Left cardiac atrium (tissue), 4 donors: ENCODE results near the gene CKS1B. TPM values are rescaled to one million over a fixed set of nuclear protein-coding genes. Genes with fewer than 3 reads are reported as not detected.
A peak's percentile ranks its signal among the peaks of the same experiment; 100 is the strongest.

Source experiments
- ATAC-seq, 2 donors: fragments of 200-7000 bp; cut with Tn5 transposase; one replicate each; pipeline ENCODE4 v1.9.1; 2020; ENCODE audit warnings: mild to moderate bottlenecking in 2 of 2, moderate library complexity in 2 of 2
- DNase-seq: peaks from one replicate; pipeline ENCODE4 v3.0.0-alpha.2; 2020
- intact Hi-C, 2 donors: fragments of 100-400 bp; cut with DNase I; formaldehyde crosslinking; loops; one replicate each; pipeline versions ENCODE4 v1.14.1 to v1.15.1; 2022 to 2023
- total RNA-seq, 2 donors: library from RNA; stranded (reverse); fragmentation: NEBNext Ultra II Directional; extraction: Animal tissue kit (Norgen Biotek cat#: 25700); gene quantifications; one replicate each; pipeline ENCODE4 v1.2.1, GENCODE V29; 2021
- donor health status: DM: no; HTN: yes; CAD: no.
- donor health status: DM: no; HTN: yes; CAD: no; lungs with severe emphysema.
- donor health status: DM: yes; HTN: yes; CAD: no.
- donor health status: Dilated cardiomyopathy.

CKS1B gene
- total RNA-seq, 2 donors from 2014 or later, result 26.9 to 33.8 TPM

DNA sequence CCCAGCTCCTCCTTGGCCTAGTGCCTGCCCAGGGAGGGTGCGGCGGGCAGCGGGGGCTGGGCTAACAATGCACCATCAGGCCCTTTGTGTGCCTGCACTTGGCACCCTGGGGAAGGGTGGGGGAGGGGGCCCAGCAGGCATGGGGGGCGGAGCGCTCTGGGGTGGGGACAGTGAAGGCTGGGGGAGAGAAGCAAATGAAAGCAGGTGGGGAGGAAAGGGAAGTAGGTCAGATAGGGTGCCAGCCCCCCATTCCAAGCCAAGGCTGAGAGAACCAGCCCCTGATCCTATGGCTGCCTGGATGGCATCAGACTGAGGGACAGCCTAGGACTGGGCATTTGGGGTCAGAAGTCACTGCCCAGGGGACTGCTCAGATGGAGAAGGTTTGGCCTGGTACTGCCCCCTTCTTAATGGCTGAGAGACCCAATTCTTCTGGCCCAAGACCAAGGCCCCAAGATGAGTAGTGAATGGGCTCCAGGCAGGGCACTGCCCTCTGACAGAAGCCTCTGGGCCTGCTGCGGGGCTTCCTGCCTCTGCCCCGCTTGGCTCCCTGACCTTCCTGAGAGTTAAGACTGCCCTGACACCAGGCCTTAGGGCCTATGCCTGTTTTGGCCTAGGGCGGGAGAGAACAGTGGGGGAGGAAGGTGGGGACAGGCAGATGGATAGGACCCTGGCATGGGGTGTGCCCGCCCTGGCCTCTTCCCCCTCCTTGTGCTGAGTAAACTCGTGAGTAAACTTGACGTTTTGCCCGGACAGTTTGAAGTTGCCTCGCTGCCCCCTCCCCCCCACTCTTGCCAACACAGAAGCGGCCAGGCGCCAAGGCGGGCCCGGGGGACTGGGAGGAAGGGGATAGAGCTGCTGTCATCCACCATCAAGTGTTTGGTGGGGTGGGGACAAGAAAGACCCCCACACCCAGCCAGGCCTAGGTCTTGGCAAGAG lies 30.9 kb downstream of the CKS1B start:
- DNase-seq (peak; percentile 69), ATAC-seq (peak in 1 of 2 donors; percentile 3)
- intact Hi-C loops, result no loop called here

DNA sequence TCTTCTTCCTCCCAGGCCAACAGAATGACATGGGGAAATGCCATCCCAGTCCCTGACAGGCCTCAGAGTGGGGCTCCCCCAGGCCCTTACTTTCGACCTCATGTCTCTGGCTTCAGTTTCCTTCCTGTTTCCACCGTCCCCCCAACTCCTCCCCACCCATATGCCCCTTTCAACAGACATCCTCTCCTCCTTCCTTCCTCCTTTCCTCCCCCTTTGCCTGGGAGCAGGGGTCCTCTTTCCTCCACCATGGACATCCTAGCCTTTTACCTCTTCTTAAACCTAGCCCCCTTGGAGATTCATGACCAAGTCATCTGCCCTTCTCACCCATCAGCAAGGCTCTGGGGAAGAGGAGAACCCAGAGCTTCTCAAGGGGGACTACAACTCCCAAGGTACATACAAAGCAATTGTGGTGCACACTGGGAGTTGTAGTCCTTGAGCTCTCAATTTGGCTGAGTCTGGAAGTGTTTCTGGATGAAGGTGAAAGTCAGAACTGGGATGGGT lies 32.2 kb downstream of the CKS1B start:
- DNase-seq (no peak), ATAC-seq (no peak)
- intact Hi-C loops, result no loop called here

- intact Hi-C loops, result no loop called here
- ATAC-seq (peak; percentile 8 to 33), DNase-seq (peak; percentile 53)
Observed at GRCh38 chr1:155007251-155007828, 32.9 kb downstream of the CKS1B start.

DNA sequence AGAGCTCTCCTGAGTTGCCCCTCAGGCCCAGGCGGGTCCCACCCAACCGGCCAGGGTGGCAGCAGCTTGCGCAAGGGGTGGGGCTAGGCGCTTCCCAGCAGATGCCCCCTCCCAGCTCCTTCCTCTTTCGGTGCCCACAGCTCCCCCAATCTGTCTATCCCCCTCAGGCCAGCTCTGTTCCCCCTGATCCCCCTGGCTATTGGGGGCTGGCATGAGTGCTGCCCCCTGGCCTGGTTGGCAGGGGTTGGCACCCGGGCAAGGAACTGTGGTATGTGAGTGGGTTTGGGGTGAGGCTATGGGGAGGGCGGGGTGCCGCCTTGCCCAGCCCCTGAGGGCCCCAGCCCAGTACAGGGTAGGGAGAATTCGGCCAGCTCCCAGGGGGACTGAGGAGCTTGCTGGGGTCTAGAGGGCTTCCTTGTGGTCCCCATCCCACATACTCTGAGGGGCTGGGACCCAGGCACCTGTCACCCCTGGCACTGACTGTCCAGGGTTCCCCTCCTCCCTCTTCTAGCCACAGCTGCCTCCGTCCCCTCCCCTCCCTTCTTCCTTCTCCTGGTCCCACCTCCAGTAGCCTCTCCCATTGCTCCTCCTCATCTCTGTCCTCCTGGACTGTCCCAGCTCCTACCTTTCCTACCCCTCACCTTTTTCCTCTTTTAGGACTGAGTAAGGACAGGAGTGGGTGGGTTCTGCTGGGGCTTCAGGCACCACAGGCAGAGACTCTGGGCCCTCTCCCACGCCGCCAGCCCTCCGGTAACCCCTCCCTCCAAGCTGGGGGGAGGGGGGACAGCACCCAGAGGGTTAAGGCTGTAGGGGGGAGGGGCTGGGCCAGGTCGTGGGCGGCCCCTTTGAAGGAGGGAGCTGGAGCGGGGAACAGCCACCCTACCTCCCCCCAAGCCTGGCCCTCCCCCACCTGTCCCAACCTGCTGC lies 33.8 kb downstream of the CKS1B start:
- intact Hi-C loops, result no loop called here
- ATAC-seq, result peak in 1 of 2 donors; percentile 1

DNA sequence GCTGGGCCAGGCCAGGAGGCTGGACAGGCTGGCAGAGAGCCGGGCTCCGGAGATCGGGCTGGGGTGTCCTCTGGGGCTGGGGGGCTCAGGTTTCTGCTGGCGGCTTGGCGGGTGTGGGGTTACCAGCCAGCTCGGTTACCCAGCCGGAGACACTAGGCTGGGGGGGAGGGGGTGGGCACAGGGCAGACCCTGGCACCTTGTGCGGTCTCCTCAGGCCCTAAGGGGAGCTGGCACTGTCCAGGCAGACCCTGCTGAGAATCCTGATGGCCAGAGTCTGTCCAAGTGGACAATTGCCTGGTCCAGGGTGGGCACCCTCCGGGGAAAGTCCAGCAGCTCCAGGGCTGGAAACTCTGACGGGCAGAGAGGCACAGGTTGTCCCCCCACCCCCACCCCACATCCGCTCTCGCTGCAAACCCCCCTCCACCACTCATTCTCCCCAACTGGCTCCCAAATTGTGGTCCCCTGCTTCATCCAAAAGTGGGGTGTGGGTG lies 34.8 kb downstream of the CKS1B start:
- intact Hi-C loops, result no loop called here
- no peak for ATAC-seq

More for the DNA sequence above, 33.8 kb downstream of the CKS1B start:
- DNase-seq, result peak; percentile 49

DNA sequence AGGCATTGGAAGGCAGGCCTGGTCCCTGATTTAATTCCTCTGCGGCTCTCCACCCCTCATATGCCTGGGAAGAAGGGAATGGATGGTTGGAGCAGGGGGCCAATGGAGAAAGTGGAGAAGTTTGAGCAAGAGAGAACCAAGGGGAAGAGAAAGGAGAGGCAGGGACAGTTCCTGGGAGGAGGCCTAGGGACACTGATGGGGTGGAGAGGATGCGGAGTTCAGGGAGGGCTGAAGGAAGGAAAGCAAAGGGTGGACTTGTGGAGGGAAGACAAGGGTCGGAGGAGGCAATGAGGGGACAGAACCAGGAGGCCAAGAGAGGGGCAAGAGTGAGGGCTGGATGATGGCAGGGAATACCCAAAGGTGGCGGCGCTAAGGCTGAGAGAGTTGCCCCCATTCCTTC lies 35.3 kb downstream of the CKS1B start:
- intact Hi-C loops, result loop anchor here in 1 of 2 donors (5.0 kb wide), 1 partner anchor 47 kb away; the partner anchor contains the start of gene PYGO2
- ATAC-seq (no peak), DNase-seq (no peak)

More for the DNA sequence above, 34.8 kb downstream of the CKS1B start:
- no peak for DNase-seq

- intact Hi-C loops, result loop anchor here in 1 of 2 donors (5.0 kb wide), 1 partner anchor 48 kb away; the partner anchor contains the start of gene PYGO2
- DNase-seq (no peak), ATAC-seq (no peak)
Observed at GRCh38 chr1:155010211-155010918, 35.9 kb downstream of the CKS1B start.

GRCh38 chr1:155011004-155011416 lies 36.5 kb downstream of the CKS1B start:
- intact Hi-C loops, result loop anchor here in 1 of 2 donors (5.0 kb wide), 1 partner anchor 49 kb away; the partner anchor contains the start of gene PYGO2
- ATAC-seq (no peak), DNase-seq (no peak)

- intact Hi-C loops, result loop anchor here in 1 of 2 donors (5.0 kb wide), 1 partner anchor 49 kb away; the partner anchor contains the start of gene PYGO2
- no peak for DNase-seq
Observed at GRCh38 chr1:155011437-155012025, 37.0 kb downstream of the CKS1B start.

GRCh38 chr1:155012026-155012546 lies 37.6 kb downstream of the CKS1B start:
- DNase-seq (peak; percentile 80), ATAC-seq (peak; percentile 42 to 57)
- intact Hi-C loops, result loop anchor here in 1 of 2 donors (5.0 kb wide), 1 partner anchor 50 kb away; the partner anchor contains the start of gene PYGO2

More at GRCh38 chr1:155011437-155012025, 37.0 kb downstream of the CKS1B start:
- no peak for ATAC-seq

- ATAC-seq, result no peak
- intact Hi-C loops, result loop anchor here in 1 of 2 donors (5.0 kb wide), 1 partner anchor 51 kb away; the partner anchor contains the start of gene PYGO2
- no peak for DNase-seq
Observed at GRCh38 chr1:155012776-155013602, 38.5 kb downstream of the CKS1B start.

DNA sequence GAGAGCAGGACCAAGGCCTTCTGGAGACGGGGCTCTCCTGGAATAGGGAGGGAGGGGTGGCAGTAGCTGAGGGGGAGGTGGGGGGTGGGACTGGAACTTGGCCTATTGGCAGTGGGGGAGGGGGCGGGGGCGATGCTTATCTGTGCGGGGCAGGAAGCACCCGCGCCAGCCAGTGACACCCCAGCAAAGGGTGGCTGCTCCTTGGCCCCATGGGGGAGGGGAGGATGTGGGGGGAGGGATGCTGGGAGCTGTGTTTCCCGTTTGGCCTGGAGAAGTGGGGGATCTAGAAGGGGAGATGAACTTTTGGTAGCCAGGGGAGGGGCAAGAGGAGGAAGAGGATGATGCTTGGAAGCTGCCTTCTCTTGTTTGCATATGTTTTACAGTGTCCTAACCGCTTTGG lies 39.2 kb downstream of the CKS1B start:
- DNase-seq, result no peak
- ATAC-seq, result no peak
- intact Hi-C loops, result loop anchor here in 1 of 2 donors (5.0 kb wide), 1 partner anchor 51 kb away; the partner anchor contains the start of gene PYGO2

DNA sequence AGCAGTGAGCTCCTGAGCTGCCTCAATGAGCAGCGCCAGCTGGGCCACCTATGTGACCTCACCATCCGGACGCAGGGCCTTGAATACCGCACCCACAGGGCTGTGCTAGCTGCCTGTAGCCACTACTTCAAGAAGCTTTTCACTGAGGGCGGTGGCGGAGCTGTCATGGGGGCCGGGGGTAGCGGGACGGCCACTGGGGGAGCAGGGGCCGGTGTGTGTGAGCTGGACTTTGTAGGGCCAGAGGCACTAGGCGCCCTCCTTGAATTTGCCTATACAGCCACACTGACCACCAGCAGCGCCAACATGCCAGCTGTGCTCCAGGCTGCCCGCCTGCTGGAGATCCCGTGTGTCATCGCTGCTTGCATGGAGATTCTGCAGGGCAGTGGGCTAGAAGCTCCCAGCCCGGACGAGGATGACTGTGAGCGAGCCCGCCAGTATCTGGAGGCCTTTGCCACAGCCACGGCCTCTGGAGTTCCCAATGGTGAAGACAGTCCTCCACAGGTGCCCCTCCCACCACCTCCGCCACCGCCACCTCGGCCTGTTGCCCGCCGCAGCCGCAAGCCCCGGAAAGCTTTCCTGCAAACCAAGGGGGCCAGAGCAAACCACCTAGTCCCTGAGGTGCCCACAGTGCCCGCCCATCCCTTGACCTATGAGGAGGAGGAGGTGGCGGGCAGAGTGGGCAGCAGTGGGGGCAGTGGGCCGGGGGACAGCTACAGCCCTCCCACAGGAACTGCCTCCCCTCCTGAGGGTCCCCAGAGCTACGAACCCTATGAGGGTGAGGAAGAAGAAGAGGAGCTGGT lies 40.4 kb downstream of the CKS1B start:
- ATAC-seq (no peak), DNase-seq (no peak)
- intact Hi-C loops, result loop anchor here in 1 of 2 donors (5.0 kb wide), 1 partner anchor 53 kb away; the partner anchor contains the start of gene PYGO2

- ATAC-seq (no peak), DNase-seq (no peak)
Observed at GRCh38 chr1:155015527-155016230, 41.2 kb downstream of the CKS1B start.

More at GRCh38 chr1:155015527-155016230, 41.2 kb downstream of the CKS1B start:
- intact Hi-C loops, result no loop called here
